ENCODE data around the gene MAST1.

GRCh38 chr19:12886969-12887747, 48.8 kb downstream of the MAST1 start, which contains the start of gene KLF1:
- TF ChIP-seq, protein P1, sequence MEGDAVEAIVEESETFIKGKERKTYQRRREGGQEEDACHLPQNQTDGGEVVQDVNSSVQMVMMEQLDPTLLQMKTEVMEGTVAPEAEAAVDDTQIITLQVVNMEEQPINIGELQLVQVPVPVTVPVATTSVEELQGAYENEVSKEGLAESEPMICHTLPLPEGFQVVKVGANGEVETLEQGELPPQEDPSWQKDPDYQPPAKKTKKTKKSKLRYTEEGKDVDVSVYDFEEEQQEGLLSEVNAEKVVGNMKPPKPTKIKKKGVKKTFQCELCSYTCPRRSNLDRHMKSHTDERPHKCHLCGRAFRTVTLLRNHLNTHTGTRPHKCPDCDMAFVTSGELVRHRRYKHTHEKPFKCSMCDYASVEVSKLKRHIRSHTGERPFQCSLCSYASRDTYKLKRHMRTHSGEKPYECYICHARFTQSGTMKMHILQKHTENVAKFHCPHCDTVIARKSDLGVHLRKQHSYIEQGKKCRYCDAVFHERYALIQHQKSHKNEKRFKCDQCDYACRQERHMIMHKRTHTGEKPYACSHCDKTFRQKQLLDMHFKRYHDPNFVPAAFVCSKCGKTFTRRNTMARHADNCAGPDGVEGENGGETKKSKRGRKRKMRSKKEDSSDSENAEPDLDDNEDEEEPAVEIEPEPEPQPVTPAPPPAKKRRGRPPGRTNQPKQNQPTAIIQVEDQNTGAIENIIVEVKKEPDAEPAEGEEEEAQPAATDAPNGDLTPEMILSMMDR (IDR thresholded peaks at IDR 0.05) = no peak
- no peak for TF ChIP-seq POLR2A (IDR thresholded peaks at IDR 0.05)
